Measurements from ENCODE around the gene SH3BGR. TPM values are rescaled to one million over a fixed set of nuclear protein-coding genes. Genes with fewer than 3 reads are reported as not detected.

The SH3BGR gene
- total and polyA plus RNA-seq, 2 of the 4 experiments (the other 2 are of a cell fraction): 1.6 to 2.0 TPM

- Histone ChIP-seq H2AK9ac (replicated peaks; ENCODE audit: low read depth, low read length, poor library complexity) (no peak overlapping the region), H4K8ac (ENCODE audit: low read depth in 2 of 2, low read length in 2 of 2) (no peak overlapping the region), H3K4me1 (ENCODE audit: control insufficient read depth, insufficient read depth, low read length) (no peaks in the 10 kb centered on the region), H3K23ac (ENCODE audit: low read depth, low read length) (no peak overlapping the region), H3K56ac (ENCODE audit: extremely low read depth, insufficient read depth, low read length) (no peak overlapping the region), H3K9me3 (ENCODE audit: control insufficient read depth, insufficient read depth, low read length) (no peaks in the 10 kb centered on the region), H3K9me1 (ENCODE audit: insufficient read depth, low read length) (no peaks in the 10 kb centered on the region), H3K36me3 (ENCODE audit: control insufficient read depth, insufficient read depth, low read length) (no peaks in the 10 kb centered on the region), H2AK5ac (ENCODE audit: low read depth, low read length) (no peak overlapping the region), H3K27ac (ENCODE audit: insufficient read depth, low read length) (no peak overlapping the region), H3K4ac (ENCODE audit: low read depth, low read length) (no peak overlapping the region), H3K79me1 (ENCODE audit: low read depth in 1 of 2, low read length in 2 of 2) (no peaks in the 10 kb centered on the region), H2BK120ac (ENCODE audit: low read depth, low read length) (no peak overlapping the region), H2BK15ac (ENCODE audit: low read depth, low read length) (no peak overlapping the region), H3K4me2 (ENCODE audit: low read depth, low read length) (no peak overlapping the region), H3K4me3 (ENCODE audit: insufficient read depth, low read depth, low read length) (no peak overlapping the region), H2AFZ (replicated peaks; ENCODE audit: low read length, poor library complexity) (no peak overlapping the region), H3K18ac (ENCODE audit: low read depth, low read length) (no peak overlapping the region), H3K9ac (ENCODE audit: low read depth, low read length) (no peak overlapping the region), H4K91ac (ENCODE audit: insufficient read depth, low read depth, low read length) (no peak overlapping the region), H2BK5ac (ENCODE audit: low read depth, low read length, poor library complexity, severe bottlenecking) (no peak overlapping the region), H4K5ac (ENCODE audit: low read depth, low read length) (no peak overlapping the region), H3K27me3 (ENCODE audit: control insufficient read depth, insufficient read depth, low read length) (no peaks in the 10 kb centered on the region), H2BK20ac (ENCODE audit: low read depth, low read length) (no peak overlapping the region), H4K20me1 (ENCODE audit: insufficient read depth, low read length) (no peaks in the 10 kb centered on the region), H3K14ac (replicated peaks; ENCODE audit: low read depth, low read length) (no peak overlapping the region)
- in situ Hi-C loops (cut with MboI; ENCODE audit: low sequenced_read_pairs) (no loop called here), dilution Hi-C loops (cut with HindIII; ENCODE audit: low sequenced_read_pairs, unreplicated experiment) (no loop called here), intact Hi-C loops (cut with micrococcal nuclease) (no loop called here)
- no peak for TF ChIP-seq RCOR1 (IDR thresholded peaks at IDR 0.05; ENCODE audit: insufficient replicate concordance, low read length)
- no peak for TF ChIP-seq SMC3 (IDR thresholded peaks at IDR 0.05; ENCODE audit: low read depth, low read length)
- TF ChIP-seq CEBPB (IDR thresholded peaks at IDR 0.05; ENCODE audit: low read depth, low read length): no peak
- TF ChIP-seq, protein P1, sequence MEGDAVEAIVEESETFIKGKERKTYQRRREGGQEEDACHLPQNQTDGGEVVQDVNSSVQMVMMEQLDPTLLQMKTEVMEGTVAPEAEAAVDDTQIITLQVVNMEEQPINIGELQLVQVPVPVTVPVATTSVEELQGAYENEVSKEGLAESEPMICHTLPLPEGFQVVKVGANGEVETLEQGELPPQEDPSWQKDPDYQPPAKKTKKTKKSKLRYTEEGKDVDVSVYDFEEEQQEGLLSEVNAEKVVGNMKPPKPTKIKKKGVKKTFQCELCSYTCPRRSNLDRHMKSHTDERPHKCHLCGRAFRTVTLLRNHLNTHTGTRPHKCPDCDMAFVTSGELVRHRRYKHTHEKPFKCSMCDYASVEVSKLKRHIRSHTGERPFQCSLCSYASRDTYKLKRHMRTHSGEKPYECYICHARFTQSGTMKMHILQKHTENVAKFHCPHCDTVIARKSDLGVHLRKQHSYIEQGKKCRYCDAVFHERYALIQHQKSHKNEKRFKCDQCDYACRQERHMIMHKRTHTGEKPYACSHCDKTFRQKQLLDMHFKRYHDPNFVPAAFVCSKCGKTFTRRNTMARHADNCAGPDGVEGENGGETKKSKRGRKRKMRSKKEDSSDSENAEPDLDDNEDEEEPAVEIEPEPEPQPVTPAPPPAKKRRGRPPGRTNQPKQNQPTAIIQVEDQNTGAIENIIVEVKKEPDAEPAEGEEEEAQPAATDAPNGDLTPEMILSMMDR (conservative IDR thresholded peaks at IDR 0.05; ENCODE audit: low read depth, low read length): no peak
- no peak for TF ChIP-seq RFX5 (IDR thresholded peaks at IDR 0.05; ENCODE audit: low read depth, low read length)
- TF ChIP-seq MXI1 (IDR thresholded peaks at IDR 0.05; ENCODE audit: borderline replicate concordance, low read depth, low read length): no peak
- no peak for TF ChIP-seq USF2 (IDR thresholded peaks at IDR 0.05; ENCODE audit: low read depth, low read length)
- TF ChIP-seq NFE2L2 (IDR thresholded peaks at IDR 0.05; ENCODE audit: low read depth, low read length): no peak
- TF ChIP-seq ELK1 (IDR thresholded peaks at IDR 0.05; ENCODE audit: borderline replicate concordance, low read depth, low read length): no peak
- no peak for TF ChIP-seq FOS (IDR thresholded peaks at IDR 0.05; ENCODE audit: low read depth, low read length)
- no peak for TF ChIP-seq BHLHE40 (IDR thresholded peaks at IDR 0.05; ENCODE audit: low read depth, low read length)
- ChIA-PET CTCF (interaction anchor here (0.6 kb wide), 1 partner anchor 18 kb away, joined by 3 read pairs; no protein-coding TSS in a partner anchor), POLR2A (ENCODE audit: unreplicated experiment) (no interaction called here)
- 45% methylated on average over 6 of the region's 12 CpGs; no CpG with 5 or more reads in 1 of the 2 experiments for WGBS, 2 experiments (ENCODE audit: extremely low coverage in 2 of 2, insufficient read length in 1 of 2)
- BruUV-seq (replicated peaks): no TSS peak
- no peak for ATAC-seq (ENCODE audit: low read depth)
- DNase-seq: no peak
Observed at GRCh38 chr21:39562791-39563770, 111.3 kb downstream of the SH3BGR start.

All from IMR-90 (cell line).